Measurements from ENCODE around the gene PLB1. TPM values are rescaled to one million over a fixed set of nuclear protein-coding genes. Genes with fewer than 3 reads are reported as not detected.

PLB1 gene
- total RNA-seq, 1 donor from 2014 or later: 2.2 TPM

GRCh38 chr2:28539118-28539541, 43.3 kb downstream of the PLB1 start:
- Mint-ChIP-seq H3K4me1 (peaks cover 5% of the 10 kb centered on the region), H3K9me3 (no peaks in the 10 kb centered on the region), H3K27me3 (ENCODE audit: low read depth) (peaks cover 6% of the 10 kb centered on the region), H3K4me3 (no peak overlapping the region), H3K27ac (no peak overlapping the region), H3K36me3 (no peaks in the 10 kb centered on the region)
- TF ChIP-seq CTCF (IDR thresholded peaks at IDR 0.05; ENCODE audit: unreplicated experiment): no peak
- DNase-seq (ENCODE audit: low spot score in 2 of 2, unreplicated experiment in 2 of 2): no peak

- Mint-ChIP-seq H3K36me3 (no peaks in the 10 kb centered on the region), H3K27me3 (ENCODE audit: low read depth) (peaks cover 6% of the 10 kb centered on the region), H3K9me3 (no peaks in the 10 kb centered on the region), H3K4me1 (peaks cover 23% of the 10 kb centered on the region), H3K27ac (peak overlapping the region; percentile 50), H3K4me3 (no peak overlapping the region)
- DNase-seq (ENCODE audit: low spot score in 2 of 2, unreplicated experiment in 2 of 2): no peak
- TF ChIP-seq CTCF (IDR thresholded peaks at IDR 0.05; ENCODE audit: unreplicated experiment): no peak
These were observed 47.6 kb downstream of the PLB1 start for GRCh38 chr2:28543316-28544035.

- H3K4me3 Mint-ChIP-seq: no peak overlapping the region
- H3K27me3 Mint-ChIP-seq (ENCODE audit: low read depth): peaks cover 6% of the 10 kb centered on the region
- H3K9me3 Mint-ChIP-seq: no peaks in the 10 kb centered on the region
- TF ChIP-seq CTCF (IDR thresholded peaks at IDR 0.05; ENCODE audit: unreplicated experiment): no peak
- peaks cover 23% of the 10 kb centered on the region for H3K4me1 Mint-ChIP-seq
- H3K36me3 Mint-ChIP-seq: no peaks in the 10 kb centered on the region
- peak overlapping the region; percentile 50 for H3K27ac Mint-ChIP-seq
- DNase-seq (ENCODE audit: low spot score in 2 of 2, unreplicated experiment in 2 of 2): no peak
These were observed 48.1 kb downstream of the PLB1 start for GRCh38 chr2:28544036-28544346.

- DNase-seq (ENCODE audit: low spot score in 2 of 2, unreplicated experiment in 2 of 2): no peak
- no peak overlapping the region for H3K27ac Mint-ChIP-seq
- no peak overlapping the region for H3K4me3 Mint-ChIP-seq
- no peak for TF ChIP-seq CTCF (IDR thresholded peaks at IDR 0.05; ENCODE audit: unreplicated experiment)
- H3K27me3 Mint-ChIP-seq (ENCODE audit: low read depth): peaks cover 5% of the 10 kb centered on the region
- peaks cover 23% of the 10 kb centered on the region for H3K4me1 Mint-ChIP-seq
- no peaks in the 10 kb centered on the region for H3K9me3 Mint-ChIP-seq
- no peaks in the 10 kb centered on the region for H3K36me3 Mint-ChIP-seq
These were observed 48.6 kb downstream of the PLB1 start for GRCh38 chr2:28544405-28544921.

GRCh38 chr2:28544922-28545589, 49.2 kb downstream of the PLB1 start:
- Mint-ChIP-seq H3K27ac (no peak overlapping the region), H3K27me3 (ENCODE audit: low read depth) (peaks cover 3% of the 10 kb centered on the region), H3K4me3 (no peak overlapping the region), H3K4me1 (peaks cover 23% of the 10 kb centered on the region), H3K36me3 (no peaks in the 10 kb centered on the region), H3K9me3 (no peaks in the 10 kb centered on the region)
- TF ChIP-seq CTCF (IDR thresholded peaks at IDR 0.05; ENCODE audit: unreplicated experiment): no peak
- DNase-seq (ENCODE audit: low spot score in 2 of 2, unreplicated experiment in 2 of 2): no peak

Measured in mesothelial cell of epicardium (in vitro differentiated cells).